GM13977 (cell line): Measurements from ENCODE around the gene SLC66A3.

Source experiments
- DNase-seq: peaks from one replicate; pipeline ENCODE4 v3.0.0; 2012; ENCODE audit warnings: low spot score
- in situ Hi-C: fragments of 300-500 bp; cut with MboI; formaldehyde crosslinking; loops from one replicate; pipeline ENCODE4 v1.12.0; 2022; ENCODE audit warnings: low sequenced_read_pairs, low pct_unique_long_range_greater_than_20kb, mixed read lengths, inconsistent platforms; ENCODE audit not compliant: unreplicated experiment
- TF ChIP-seq, protein P1 (sequence below): IDR thresholded peaks from 2 replicates; pipeline ENCODE4 v1.5.1; 2012; ENCODE audit warnings: mild to moderate bottlenecking, control low read depth; ENCODE audit not compliant: insufficient read depth; ENCODE audit errors: extremely low read depth, missing control alignments

Gene SLC66A3

DNA sequence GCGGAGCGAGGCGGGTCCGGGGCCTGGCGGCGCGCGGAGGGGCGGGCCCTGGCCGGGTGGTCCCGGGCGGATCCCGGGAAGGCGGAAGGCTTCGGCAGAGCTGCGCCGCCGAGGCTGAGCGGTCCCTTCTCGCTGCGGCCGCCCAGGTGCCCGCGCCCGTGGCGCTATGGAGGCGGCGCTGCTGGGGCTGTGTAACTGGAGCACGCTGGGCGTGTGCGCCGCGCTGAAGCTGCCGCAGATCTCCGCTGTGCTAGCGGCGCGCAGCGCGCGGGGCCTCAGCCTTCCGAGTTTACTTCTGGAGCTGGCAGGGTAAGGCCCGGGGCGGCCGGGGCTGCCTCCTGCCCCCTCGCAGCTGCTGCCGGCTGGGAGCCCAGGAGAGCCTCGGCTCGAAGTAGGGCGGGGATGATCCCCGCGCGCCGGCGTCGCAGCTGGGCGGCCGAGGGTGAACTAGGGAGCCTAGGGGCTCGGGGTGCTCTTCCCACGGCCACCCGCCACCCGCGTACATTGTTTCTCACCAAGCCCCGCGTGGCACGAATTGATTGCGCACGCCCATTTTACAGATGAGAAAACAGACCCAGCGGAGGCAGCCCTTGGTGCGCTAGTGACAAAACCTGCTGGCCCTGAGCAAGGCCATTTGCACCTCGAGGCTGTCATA lies at the start of gene SLC66A3:
Gene SLC66A3, plus strand, starts transcription at position 87 of the 655 bp plus-strand sequence. Its CDS starts 80 bp downstream, at position 167.
- in situ Hi-C loops, result no loop called here
- TF ChIP-seq, protein P1, sequence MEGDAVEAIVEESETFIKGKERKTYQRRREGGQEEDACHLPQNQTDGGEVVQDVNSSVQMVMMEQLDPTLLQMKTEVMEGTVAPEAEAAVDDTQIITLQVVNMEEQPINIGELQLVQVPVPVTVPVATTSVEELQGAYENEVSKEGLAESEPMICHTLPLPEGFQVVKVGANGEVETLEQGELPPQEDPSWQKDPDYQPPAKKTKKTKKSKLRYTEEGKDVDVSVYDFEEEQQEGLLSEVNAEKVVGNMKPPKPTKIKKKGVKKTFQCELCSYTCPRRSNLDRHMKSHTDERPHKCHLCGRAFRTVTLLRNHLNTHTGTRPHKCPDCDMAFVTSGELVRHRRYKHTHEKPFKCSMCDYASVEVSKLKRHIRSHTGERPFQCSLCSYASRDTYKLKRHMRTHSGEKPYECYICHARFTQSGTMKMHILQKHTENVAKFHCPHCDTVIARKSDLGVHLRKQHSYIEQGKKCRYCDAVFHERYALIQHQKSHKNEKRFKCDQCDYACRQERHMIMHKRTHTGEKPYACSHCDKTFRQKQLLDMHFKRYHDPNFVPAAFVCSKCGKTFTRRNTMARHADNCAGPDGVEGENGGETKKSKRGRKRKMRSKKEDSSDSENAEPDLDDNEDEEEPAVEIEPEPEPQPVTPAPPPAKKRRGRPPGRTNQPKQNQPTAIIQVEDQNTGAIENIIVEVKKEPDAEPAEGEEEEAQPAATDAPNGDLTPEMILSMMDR, result no peak
- no peak for DNase-seq

DNA sequence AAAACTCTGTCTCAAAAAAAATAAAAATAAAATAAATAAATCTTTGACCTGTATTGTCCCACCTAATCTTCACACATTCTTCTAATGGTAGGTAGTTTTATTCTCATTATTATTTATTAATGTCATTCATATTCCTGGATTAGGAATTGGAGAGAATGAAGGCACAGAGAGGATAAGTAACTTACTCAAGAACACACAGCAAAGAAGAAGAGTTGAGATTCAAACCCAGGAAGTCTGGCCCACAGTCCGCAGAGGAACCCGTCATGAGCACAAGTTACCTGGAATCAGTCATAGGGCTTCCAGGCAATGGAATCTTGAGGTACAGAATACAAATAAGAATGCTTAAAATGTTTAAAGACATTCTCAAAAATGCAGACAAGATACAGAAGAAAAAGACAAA lies 46.3 kb upstream of the SLC66A3 start:
- in situ Hi-C loops, result no loop called here
- no peak for DNase-seq
- TF ChIP-seq, protein P1, result no peak

GRCh38 chr2:11112870-11113428 lies 42.3 kb upstream of the SLC66A3 start:
- TF ChIP-seq, protein P1, result no peak
- in situ Hi-C loops, result no loop called here
- DNase-seq, result no peak

GRCh38 chr2:11117776-11118175 lies 37.5 kb upstream of the SLC66A3 start:
- no peak for DNase-seq
- in situ Hi-C loops, result no loop called here
- TF ChIP-seq, protein P1, result no peak

DNA sequence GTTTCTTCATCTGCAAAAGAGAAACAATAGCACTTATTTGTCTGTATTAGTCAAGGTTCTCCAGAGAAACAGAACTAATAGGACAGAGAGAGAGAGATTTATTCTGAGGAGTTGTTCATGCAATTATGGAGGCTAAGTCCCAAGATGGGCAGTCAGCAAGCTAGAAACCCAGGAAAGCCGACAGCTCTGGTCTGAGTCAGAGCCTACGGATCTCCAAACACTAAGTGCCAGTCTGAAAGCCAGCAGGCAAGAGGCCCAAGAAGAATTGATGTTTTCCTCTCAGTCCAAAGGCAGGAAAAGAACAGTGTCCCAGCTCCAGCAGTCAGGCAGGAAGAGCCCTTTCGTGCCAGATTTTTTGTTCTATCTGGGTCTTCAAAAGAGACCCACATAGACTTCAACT lies 36.5 kb upstream of the SLC66A3 start:
- in situ Hi-C loops, result no loop called here
- TF ChIP-seq, protein P1, result no peak
- DNase-seq, result no peak

DNA sequence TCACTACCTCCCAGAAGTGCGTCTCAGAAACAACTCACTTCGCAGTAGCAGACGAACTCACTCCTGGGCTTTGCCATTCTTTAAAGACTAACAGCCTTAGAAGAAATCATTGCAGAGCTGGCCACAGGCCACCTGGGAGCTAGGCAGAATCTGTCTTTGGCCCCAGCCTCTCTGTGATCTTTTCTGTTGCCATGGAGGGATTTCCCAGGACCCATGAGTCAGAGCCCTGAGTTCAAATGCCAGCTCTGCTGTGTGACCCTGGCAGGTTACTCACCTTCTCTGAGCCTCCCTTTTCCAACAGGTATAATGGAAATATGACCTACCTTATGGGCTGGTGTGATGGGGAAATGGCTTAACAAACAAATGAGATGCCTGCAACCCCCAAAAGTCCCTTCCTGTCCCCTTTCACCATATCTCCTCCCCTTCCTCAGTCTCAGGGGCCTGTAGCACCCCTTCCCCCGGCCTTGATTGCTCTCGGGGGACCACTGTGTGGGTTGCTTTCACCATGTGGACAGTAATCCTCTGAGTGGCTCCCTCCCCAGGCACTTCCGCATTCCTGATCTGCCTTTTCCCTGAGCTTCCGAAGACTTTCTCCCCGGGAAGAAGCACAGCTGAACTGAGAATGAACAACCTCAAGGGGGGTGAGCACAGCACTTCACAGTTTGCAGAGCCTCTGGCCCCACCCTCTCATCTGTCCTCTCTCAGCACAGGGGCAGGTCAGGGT lies 34.0 kb upstream of the SLC66A3 start:
- in situ Hi-C loops, result no loop called here
- no peak for DNase-seq
- TF ChIP-seq, protein P1, result no peak
